Measurements from ENCODE around the gene SPTBN4. TPM values are rescaled to one million over a fixed set of nuclear protein-coding genes. Genes with fewer than 3 reads are reported as not detected.
"Not testable (repeated sequence)": the region's sequence is repeated elsewhere in the genome, so short reads cannot be mapped to it uniquely, and the experiment has no call there.

SPTBN4 gene
- total RNA-seq, 1 donor from 2014 or later, result 0.17 TPM

DNA sequence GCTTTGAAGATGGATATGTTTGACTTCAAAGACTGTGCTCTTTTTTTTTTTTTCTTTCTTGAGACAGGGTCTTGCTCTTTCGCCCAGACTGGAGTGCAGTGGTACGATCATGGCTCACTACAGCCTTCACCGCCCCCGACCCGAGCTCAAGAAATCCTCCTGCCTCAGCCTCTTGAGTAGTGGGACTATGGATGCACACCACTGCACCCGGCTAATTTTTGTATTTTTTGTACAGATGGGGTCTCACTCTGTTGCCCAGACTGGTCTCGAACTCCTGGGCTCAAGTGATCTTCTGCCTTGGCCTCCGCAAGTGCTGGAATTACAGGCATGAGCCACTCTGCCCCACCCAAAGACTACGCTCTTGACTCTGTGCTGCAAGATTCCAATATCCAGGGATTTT lies 50.4 kb downstream of the SPTBN4 start:
- DNase-seq (ENCODE audit: low read depth), result no peak
- TF ChIP-seq CTCF (conservative IDR thresholded peaks at IDR 0.05; ENCODE audit: low read depth, low read length), result no peak
- no peak overlapping the region for H3K4me3 ChIP-seq (ENCODE audit: low read depth, low read length)

- TF ChIP-seq CTCF (conservative IDR thresholded peaks at IDR 0.05; ENCODE audit: low read depth, low read length), result peak; percentile 17
- H3K4me3 ChIP-seq (ENCODE audit: low read depth, low read length), result no peak overlapping the region
- no peak for DNase-seq (ENCODE audit: low read depth)
Observed at GRCh38 chr19:40519352-40520322, 52.8 kb downstream of the SPTBN4 start.

DNA sequence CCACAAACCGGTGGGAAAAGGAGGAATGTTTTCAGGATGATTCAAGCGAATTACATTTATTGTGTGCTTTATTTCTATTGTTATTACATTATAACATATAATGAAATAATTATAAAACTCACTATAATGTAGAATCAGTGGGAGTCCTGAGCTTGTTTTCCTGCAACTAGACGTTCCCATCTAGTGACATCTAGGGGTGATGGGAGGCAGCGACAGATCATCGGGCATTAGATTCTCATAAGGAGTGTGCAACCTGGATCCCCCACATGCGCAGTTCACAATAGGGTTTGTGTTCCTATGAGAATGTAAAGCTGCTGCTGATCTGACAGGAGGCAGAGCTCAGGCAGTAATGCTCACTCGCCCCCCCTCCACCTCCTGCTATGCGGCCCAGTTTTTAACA lies 54.5 kb downstream of the SPTBN4 start:
- H3K4me3 ChIP-seq (ENCODE audit: low read depth, low read length), result no peak overlapping the region
- DNase-seq (ENCODE audit: low read depth), result no peak
- peak; percentile 41 for TF ChIP-seq CTCF (conservative IDR thresholded peaks at IDR 0.05; ENCODE audit: low read depth, low read length)

DNA sequence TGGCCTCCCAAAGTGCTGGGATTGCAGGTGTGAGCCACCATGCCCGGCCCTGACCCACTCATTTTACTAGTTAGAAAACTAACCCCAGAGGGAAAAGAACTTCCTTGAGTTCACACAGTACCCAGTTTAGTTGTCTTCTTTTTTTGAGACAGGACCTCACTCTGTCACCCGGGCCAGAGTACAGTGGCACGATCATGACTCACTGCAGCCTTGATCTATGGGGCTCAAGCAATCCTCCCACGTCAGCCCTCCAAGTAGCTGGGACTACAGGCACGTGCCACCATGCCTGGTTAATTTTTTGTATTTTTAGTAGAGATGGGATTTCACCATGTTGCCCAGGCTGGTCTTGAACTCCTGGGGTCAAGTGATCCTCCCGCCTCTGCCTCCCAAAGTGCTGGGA lies 55.1 kb downstream of the SPTBN4 start:
- not testable (repeated sequence) for DNase-seq (ENCODE audit: low read depth)

GRCh38 chr19:40523322-40524047 lies 56.7 kb downstream of the SPTBN4 start:
- no peak for DNase-seq (ENCODE audit: low read depth)
- TF ChIP-seq CTCF (conservative IDR thresholded peaks at IDR 0.05; ENCODE audit: low read depth, low read length), result peak; percentile 88
- no peak overlapping the region for H3K4me3 ChIP-seq (ENCODE audit: low read depth, low read length)

More for the DNA sequence above, 55.1 kb downstream of the SPTBN4 start:
- H3K4me3 ChIP-seq (ENCODE audit: low read depth, low read length), result not testable (repeated sequence)

DNA sequence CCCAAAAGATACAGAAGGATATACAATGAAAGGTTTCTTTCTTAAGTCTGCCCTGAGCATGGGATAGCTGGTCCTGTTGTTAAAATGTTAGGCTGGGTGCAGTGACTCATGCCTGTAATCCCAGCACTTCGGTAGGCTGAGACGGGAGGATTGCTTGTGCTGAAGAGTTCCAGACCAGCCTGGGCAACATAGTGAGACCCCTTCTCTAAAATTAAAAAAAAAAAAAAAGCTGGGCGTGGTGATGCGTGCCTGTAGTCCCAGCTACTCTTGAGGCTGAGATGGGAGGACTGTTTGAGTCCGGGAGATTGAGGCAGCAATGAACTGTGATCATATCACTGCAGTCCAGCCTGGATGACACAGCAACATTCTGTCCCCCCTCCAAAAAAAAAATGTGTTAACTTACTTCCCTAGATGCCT lies 57.3 kb downstream of the SPTBN4 start:
- TF ChIP-seq CTCF (conservative IDR thresholded peaks at IDR 0.05; ENCODE audit: low read depth, low read length), result no peak
- H3K4me3 ChIP-seq (ENCODE audit: low read depth, low read length), result no peak overlapping the region
- no peak for DNase-seq (ENCODE audit: low read depth)

DNA sequence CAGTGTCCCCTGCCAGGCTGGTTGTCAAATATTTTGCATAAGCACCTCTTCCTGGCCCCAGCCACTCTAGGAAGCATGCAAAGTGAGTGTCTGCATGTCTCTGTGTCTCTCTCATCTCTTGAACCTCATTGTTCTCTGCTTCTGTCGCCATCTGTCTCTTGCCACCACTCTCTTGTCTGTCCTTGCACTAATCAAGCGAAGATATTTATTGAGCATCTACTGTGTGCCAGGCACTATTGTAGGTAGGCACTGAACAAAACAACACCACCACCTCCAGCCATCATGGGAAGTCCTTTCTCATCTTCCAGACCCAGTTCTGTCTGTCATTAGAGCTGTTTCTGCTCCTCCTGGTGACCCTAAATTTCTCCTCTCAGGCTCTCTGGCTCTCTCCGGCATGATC lies 57.9 kb downstream of the SPTBN4 start:
- DNase-seq (ENCODE audit: low read depth), result no peak
- H3K4me3 ChIP-seq (ENCODE audit: low read depth, low read length), result no peak overlapping the region
- TF ChIP-seq CTCF (conservative IDR thresholded peaks at IDR 0.05; ENCODE audit: low read depth, low read length), result no peak

All from epithelial cell of proximal tubule (primary cell).